ACC112 (cell line): ENCODE measurements around the gene TC2N.

Experiments
- H2AFZ ChIP-seq: fragments of 200-600 bp; sonication (generic); one replicate; pipeline ENCODE4 v1.6.0; 2017; ENCODE audit warnings: antibody characterized with exemption, low read length; ENCODE audit not compliant: unreplicated experiment
- H3K27ac ChIP-seq: fragments of 200-600 bp; sonication (generic); 2 replicates; pipeline ENCODE4 v1.5.1; 2014; ENCODE audit warnings: low read depth, mild to moderate bottlenecking, antibody characterized with exemption, low read length, moderate library complexity
- H3K27me3 ChIP-seq: fragments of 200-600 bp; sonication (generic); 2 replicates; pipeline ENCODE4 v1.6.1; 2014; ENCODE audit warnings: mild to moderate bottlenecking, antibody characterized with exemption, low read length, moderate library complexity, mixed read lengths; ENCODE audit not compliant: insufficient read depth
- H3K36me3 ChIP-seq: fragments of 200-600 bp; sonication (generic); 2 replicates; pipeline ENCODE4 v1.6.1; 2016; ENCODE audit warnings: mild to moderate bottlenecking, antibody characterized with exemption, low read length, moderate library complexity, mixed read lengths; ENCODE audit not compliant: insufficient read depth
- H3K4me1 ChIP-seq: fragments of 200-600 bp; sonication (generic); one replicate; pipeline ENCODE4 v1.6.1; 2016; ENCODE audit warnings: low read length, mixed read lengths; ENCODE audit not compliant: insufficient read depth, unreplicated experiment, control insufficient read depth
- H3K4me3 ChIP-seq: fragments of 200-600 bp; sonication (generic); 2 replicates; pipeline ENCODE4 v1.5.1; 2014; ENCODE audit warnings: mild to moderate bottlenecking, low read depth, low read length
- H3K79me2 ChIP-seq: fragments of 200-600 bp; sonication (generic); one replicate; pipeline ENCODE4 v1.6.0; 2016; ENCODE audit warnings: low read length; ENCODE audit not compliant: control insufficient read depth, unreplicated experiment, insufficient read depth

TC2N gene

DNA sequence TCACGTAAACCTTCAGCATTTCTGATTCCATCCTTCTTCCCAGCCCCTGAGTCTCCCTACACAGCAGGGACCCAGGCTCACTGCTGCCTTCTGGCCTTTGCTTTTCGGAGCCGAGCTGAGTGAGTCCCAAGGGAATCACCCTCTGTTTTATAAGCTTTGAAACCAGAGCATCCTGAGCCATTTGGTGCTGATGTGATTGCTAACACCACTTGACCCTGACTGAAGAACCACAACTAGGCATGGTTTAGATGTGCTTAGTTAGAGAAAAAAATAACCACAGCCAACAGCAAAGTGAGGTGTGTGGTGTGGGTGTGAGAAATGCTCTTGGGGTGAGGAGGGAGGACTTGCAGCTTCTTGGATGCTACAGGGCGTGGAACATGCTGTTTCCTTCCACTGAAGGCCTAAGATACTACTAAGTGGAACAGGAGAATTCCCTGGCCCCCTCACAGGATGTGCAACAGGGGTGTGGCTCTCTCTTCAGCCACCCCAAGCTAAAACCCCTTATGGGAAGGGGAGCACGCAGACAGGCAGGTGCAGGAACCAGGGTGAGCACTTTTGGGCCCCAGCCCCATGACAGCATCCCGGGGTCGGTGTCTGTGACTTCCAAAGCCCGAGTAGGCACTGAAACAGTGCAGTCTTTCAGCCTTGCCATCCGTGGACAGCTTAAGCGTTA is at the start of gene TC2N:
TC2N (minus strand) TSS at position 221 of the 673 bp plus-strand sequence. CDS start 53,767 bp downstream, outside the sequence.
- H3K27me3 ChIP-seq, result no peaks in the 10 kb centered on the region
- H2AFZ ChIP-seq, result no peak within 1 kb of the TSS
- H3K27ac ChIP-seq, result no peak within 1 kb of the TSS
- H3K36me3 ChIP-seq, result peaks cover 18% of the 10 kb centered on the region
- H3K4me3 ChIP-seq, result no peak within 1 kb of the TSS
- no peaks in the 10 kb centered on the region for H3K79me2 ChIP-seq
- peaks cover 13% of the 10 kb centered on the region for H3K4me1 ChIP-seq

DNA sequence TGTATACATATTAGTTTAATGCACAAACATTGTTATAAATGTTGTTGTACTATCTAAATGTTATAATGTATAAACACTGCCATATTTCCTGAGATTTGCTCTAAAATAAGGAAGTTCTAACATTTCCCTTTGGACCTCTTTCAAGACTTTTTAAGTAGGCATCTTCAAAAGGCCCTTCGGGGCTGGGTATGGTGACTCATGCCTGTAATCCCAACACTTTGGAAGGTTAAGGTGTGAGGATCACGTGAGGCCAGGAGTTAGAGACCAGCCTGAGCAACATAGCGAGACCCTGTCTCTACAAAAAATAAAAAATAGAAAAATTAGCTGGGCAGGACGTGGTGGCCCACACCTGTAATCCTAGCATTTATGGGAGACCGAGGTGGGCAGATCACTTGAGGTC is 44.7 kb upstream of the TC2N start:
- Histone ChIP-seq H3K36me3 (no peaks in the 10 kb centered on the region; the same call in 1 of the 2 replicates), H3K27me3 (no peaks in the 10 kb centered on the region), H3K79me2 (no peaks in the 10 kb centered on the region), H2AFZ (no peak overlapping the region), H3K4me3 (no peak overlapping the region), H3K27ac (no peak overlapping the region), H3K4me1 (no peaks in the 10 kb centered on the region)

DNA sequence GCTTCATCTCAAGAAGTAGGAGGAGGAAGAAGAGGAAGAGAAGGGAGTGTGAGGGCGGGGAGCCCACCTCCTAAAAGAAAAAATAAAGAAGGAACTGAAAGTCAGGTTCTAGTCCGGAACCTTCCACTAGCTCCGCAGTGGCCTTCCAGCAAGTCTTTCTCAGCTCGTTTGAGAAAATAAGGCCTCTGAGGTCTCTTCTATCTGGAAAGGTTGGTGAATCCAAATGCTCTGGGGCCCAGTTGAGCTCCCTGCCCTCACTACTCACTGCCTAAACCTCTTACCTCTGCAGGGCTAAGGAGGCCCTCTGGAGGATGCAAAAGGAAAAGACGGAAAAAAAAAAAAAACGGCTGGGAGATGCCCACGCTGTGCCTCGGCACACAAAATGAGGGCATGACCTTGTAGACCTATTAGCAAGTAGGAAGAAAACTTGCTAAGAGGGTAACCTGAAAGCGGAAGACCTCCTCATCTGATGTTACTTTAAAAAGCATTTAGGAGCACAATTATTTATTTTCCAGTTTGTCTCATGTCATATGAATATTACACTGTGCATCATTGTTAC is 44.2 kb upstream of the TC2N start:
- no peak overlapping the region for H3K4me3 ChIP-seq
- no peaks in the 10 kb centered on the region for H3K4me1 ChIP-seq
- H2AFZ ChIP-seq, result peak overlapping the region; percentile 12
- H3K27ac ChIP-seq, result no peak overlapping the region
- no peaks in the 10 kb centered on the region for H3K79me2 ChIP-seq
- H3K27me3 ChIP-seq, result no peaks in the 10 kb centered on the region
- H3K36me3 ChIP-seq, result no peaks in the 10 kb centered on the region; the same call in 1 of the 2 replicates

DNA sequence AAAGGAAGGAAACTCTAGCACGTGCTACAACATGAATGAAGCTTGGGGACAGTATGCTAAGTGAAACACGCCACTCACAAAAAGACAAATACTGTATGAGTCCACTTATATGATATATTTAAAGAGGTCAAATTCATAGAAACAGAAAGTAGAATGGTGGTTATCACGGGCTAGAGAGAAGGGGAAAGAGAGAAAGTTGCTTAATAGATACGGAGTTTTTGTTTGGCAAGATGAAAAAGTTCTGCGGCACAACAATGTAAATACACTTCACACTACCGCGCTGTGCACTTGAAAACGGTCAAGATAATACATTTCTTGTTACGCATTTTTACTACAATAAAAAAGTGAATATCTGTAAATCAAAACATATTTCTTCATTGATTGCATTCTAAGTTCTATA is 42.9 kb upstream of the TC2N start:
- Histone ChIP-seq H3K4me1 (no peaks in the 10 kb centered on the region), H3K27me3 (no peaks in the 10 kb centered on the region), H3K79me2 (no peaks in the 10 kb centered on the region), H2AFZ (no peak overlapping the region), H3K36me3 (no peaks in the 10 kb centered on the region; the same call in 1 of the 2 replicates), H3K4me3 (no peak overlapping the region), H3K27ac (no peak overlapping the region)

DNA sequence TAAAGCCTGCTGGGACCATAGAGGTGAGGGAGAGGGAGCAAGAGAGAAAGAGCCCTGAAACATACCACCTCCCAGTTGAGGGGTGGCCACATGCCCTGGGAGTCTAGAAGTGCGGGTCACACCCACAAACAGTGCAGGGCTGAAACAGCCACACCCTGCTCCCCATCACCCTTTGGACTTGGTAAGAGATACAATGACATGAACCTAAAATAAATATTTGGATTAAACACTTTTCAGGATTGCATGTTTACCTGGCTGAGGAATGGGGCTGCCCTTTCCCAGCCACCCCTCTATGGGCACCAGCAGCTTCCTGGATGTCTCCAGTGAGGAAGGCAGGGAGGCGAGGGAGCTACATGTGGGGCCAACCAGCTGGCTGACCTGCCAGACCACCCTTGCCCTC is 39.0 kb upstream of the TC2N start:
- no peaks in the 10 kb centered on the region for H3K27me3 ChIP-seq
- no peak overlapping the region for H2AFZ ChIP-seq
- H3K4me3 ChIP-seq, result no peak overlapping the region
- H3K79me2 ChIP-seq, result peaks cover 3% of the 10 kb centered on the region
- no peaks in the 10 kb centered on the region for H3K36me3 ChIP-seq
- H3K4me1 ChIP-seq, result peaks cover 17% of the 10 kb centered on the region
- no peak overlapping the region for H3K27ac ChIP-seq

DNA sequence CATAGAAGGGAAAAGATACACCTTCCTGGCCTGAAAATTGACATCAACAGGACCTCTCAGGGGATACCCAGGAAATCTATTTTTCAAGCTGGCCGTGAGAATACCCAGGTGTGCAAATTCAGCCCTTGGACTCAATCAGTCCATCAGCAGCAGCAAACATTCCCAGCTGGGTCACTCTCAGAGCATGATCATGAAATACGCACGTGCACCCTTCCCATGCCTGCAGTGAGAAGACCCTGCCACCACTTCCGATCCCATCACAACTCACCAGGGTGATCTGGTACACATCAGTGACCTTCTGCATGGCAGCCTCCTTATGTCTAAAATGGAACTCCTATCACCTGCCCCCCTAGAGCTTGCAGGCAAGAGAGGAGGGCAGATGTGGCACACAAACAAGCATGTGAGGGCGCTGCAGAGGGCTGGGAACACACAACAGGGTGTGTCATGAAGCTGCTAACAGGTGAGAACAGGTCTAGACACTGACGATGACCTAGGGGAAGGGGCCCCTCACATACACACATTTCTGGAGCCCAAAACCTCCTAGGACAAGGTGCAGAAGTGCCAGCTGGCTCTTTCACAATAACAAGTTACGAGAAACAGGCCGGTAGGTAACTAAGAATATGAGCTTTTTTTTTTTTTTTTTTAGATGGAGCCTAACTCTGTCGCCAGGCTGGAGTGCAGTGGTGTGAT is 37.8 kb upstream of the TC2N start:
- Histone ChIP-seq H3K36me3 (no peaks in the 10 kb centered on the region), H3K27me3 (no peaks in the 10 kb centered on the region), H3K27ac (no peak overlapping the region), H3K79me2 (peaks cover 3% of the 10 kb centered on the region), H3K4me3 (no peak overlapping the region), H3K4me1 (peaks cover 22% of the 10 kb centered on the region), H2AFZ (no peak overlapping the region)

DNA sequence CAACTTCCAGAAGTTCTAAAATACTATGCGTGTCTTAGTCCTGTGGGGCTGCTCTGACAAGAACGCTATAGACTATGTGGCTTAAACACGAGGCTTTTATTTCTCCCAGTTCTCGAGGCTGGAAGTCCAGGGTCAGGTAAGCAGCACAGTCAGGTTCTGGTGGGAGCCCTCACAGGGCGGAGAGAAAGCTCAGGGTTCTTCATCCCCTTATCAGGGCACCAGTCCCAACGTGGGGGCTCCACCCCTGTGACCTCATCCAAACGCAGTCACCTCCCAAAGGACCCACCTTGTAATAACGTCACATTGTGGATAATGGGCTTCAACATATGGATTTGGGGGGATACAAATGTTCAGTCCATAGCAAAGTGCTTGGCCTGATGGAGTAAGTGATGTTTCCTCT is 37.1 kb upstream of the TC2N start:
- Histone ChIP-seq H3K27ac (no peak overlapping the region), H3K4me1 (peaks cover 29% of the 10 kb centered on the region), H3K79me2 (peaks cover 3% of the 10 kb centered on the region), H3K4me3 (no peak overlapping the region), H3K36me3 (no peaks in the 10 kb centered on the region), H2AFZ (no peak overlapping the region), H3K27me3 (no peaks in the 10 kb centered on the region)

DNA sequence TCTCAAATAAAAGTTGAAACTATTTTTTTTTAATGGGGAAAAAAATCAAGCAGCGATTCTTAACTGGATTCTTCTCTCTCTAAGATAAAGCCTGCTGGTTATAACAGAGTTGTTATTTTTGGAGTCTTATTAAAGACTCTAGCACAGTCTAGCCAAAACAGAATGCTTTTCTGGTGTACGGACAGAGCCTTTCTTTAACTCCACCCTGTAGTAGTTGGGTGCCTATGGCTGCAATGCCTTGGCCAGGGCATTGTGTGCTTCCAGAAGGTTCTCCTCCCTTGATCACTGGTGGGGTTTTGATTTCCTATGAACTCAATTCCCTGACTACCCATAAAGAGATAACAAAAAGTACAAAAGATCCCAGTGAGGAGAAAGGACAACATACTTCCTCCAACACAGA is 35.7 kb upstream of the TC2N start:
- H3K4me1 ChIP-seq, result peaks cover 37% of the 10 kb centered on the region
- no peak overlapping the region for H3K4me3 ChIP-seq
- H3K36me3 ChIP-seq, result no peaks in the 10 kb centered on the region
- peaks cover 3% of the 10 kb centered on the region for H3K79me2 ChIP-seq
- H3K27me3 ChIP-seq, result no peaks in the 10 kb centered on the region
- H3K27ac ChIP-seq, result no peak overlapping the region
- H2AFZ ChIP-seq, result no peak overlapping the region

DNA sequence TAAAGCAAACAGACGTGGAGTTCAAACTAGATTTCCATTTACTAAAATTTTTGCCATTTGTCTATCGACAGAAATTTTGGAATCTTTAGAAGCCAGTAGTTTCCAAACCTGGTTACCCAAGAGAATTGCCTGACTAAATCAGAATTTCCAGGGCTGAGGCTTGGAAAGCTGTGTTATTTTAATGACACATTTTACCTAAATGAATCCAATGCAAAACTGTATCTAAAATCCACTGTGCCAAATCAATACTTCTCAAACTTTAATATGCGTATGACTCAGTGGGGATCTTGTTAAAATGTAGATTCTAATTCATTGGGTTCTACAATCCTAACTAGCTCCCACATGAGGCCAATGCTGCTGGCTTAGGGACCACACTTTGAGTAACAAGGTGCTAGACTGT is 35.0 kb upstream of the TC2N start:
- no peaks in the 10 kb centered on the region for H3K27me3 ChIP-seq
- H3K79me2 ChIP-seq, result peaks cover 3% of the 10 kb centered on the region

DNA sequence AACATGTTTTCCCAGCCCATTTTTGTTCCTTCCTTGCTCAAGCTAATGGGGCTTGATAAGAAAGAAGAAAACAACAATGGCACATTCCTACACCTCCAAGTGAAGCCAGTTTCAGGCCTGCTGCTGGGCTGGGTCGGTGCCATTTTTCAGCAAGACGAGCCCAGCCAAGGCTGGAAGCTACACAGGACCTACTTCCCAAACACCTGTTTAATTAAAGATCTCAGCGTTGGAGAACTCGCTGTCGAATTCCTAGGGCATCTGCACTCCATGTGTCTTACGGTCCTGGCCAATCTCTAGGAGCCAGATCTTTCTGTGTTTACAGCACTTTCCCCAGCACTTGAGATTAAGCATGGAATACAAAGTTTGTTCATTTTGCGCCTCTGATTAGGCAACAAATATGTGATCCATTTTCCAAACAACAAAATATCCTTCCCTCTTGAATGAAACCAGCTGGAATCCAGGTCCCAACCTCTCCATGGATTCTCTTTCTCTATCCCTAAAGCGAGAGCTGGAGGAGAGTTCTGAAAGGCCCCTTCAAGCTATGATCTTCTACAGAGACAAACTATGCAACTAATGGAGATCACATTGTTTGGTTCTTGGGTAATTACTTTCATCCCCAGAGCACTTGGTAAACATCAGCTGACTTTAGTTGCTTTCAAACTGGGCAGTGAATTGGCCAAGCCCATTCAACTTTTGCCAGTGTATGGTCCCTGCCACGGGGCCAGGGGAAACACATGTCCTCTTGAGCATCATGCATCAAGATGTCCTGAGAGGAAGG is 34.3 kb upstream of the TC2N start:
- no peak overlapping the region for H2AFZ ChIP-seq

More for the DNA sequence above, 35.0 kb upstream of the TC2N start:
- peaks cover 45% of the 10 kb centered on the region for H3K4me1 ChIP-seq
- no peaks in the 10 kb centered on the region for H3K36me3 ChIP-seq
- H3K4me3 ChIP-seq, result no peak overlapping the region
- H2AFZ ChIP-seq, result no peak overlapping the region
- no peak overlapping the region for H3K27ac ChIP-seq

More for the DNA sequence above, 34.3 kb upstream of the TC2N start:
- peaks cover 50% of the 10 kb centered on the region for H3K4me1 ChIP-seq
- no peaks in the 10 kb centered on the region for H3K36me3 ChIP-seq
- H3K4me3 ChIP-seq, result no peak overlapping the region
- H3K27me3 ChIP-seq, result no peaks in the 10 kb centered on the region
- peaks cover 3% of the 10 kb centered on the region for H3K79me2 ChIP-seq
- H3K27ac ChIP-seq, result no peak overlapping the region
